Aorta (tissue), 5 donors: ENCODE results near the gene JCAD. TPM values are rescaled to one million over a fixed set of nuclear protein-coding genes. Genes with fewer than 3 reads are reported as not detected.

Source experiments
- ATAC-seq: fragments of 200-7000 bp; cut with Tn5 transposase; one replicate; pipeline ENCODE4 v1.9.1; 2022; ENCODE audit warnings: moderate library complexity; ENCODE audit not compliant: low FRiP score
- DNase-seq, 2 donors: peaks; one replicate each; pipeline ENCODE4 v3.0.0-alpha.2; 2020
- H3K27ac ChIP-seq, 2 donors: one replicate each; pipeline ENCODE4 v1.5.1; 2013; ENCODE audit warnings: low read length in 2 of 2, mild to moderate bottlenecking in 2 of 2, moderate library complexity in 2 of 2, control low read depth in 1 of 2, inconsistent platforms in 1 of 2, low read depth in 1 of 2
- H3K27me3 ChIP-seq, 2 donors: one replicate each; pipeline ENCODE4 v1.6.1; 2013; ENCODE audit warnings: control low read depth in 1 of 2, low read length in 1 of 2, mild to moderate bottlenecking in 1 of 2, moderate library complexity in 1 of 2; ENCODE audit not compliant: insufficient read depth in 2 of 2, control insufficient read depth in 1 of 2
- H3K36me3 ChIP-seq, 2 donors: one replicate each; pipeline ENCODE4 v1.6.1; 2013; ENCODE audit warnings: control low read depth in 1 of 2, low read length in 1 of 2, mild to moderate bottlenecking in 1 of 2; ENCODE audit not compliant: insufficient read depth in 2 of 2, control insufficient read depth in 1 of 2
- H3K4me1 ChIP-seq, 2 donors: one replicate each; pipeline ENCODE4 v1.6.1; 2013; ENCODE audit warnings: low read length in 2 of 2, control low read depth in 1 of 2, mild to moderate bottlenecking in 1 of 2, moderate library complexity in 1 of 2; ENCODE audit not compliant: insufficient read depth in 2 of 2, control insufficient read depth in 1 of 2
- H3K4me3 ChIP-seq, 2 donors: one replicate each; pipeline ENCODE4 v1.5.1; 2013; ENCODE audit warnings: low read length in 2 of 2, control low read depth in 1 of 2, mild to moderate bottlenecking in 1 of 2
- H3K9me3 ChIP-seq: one replicate; pipeline ENCODE4 v1.6.1; 2013; ENCODE audit warnings: mild to moderate bottlenecking, low read length; ENCODE audit not compliant: control insufficient read depth
- WGBS, 2 donors: extraction: QIAGEN DNeasy Blood & Tissue Kit; methylation state at CpG; one replicate each; pipeline ENCODE4 v1.1.7; 2013; 5-methylcytosine and 5-hydroxymethylcytosine counted together
- intact Hi-C, 2 donors: fragments of 100-400 bp; cut with DNase I; formaldehyde crosslinking; loops; one replicate each; pipeline versions ENCODE4 v1.14.2 to v1.15.0; 2022
- polyA plus RNA-seq, 2 donors: library from polyadenylated mRNA; stranded (reverse); fragments of 200-250 nt; gene quantifications; one replicate each; pipeline ENCODE4 v1.2.3, GENCODE V29; 2013
- total RNA-seq, 2 donors: library from RNA; stranded (reverse); fragmentation: NEBNext Ultra II Directional; extraction: Animal tissue kit (Norgen Biotek cat#: 25700); gene quantifications; one replicate each; pipeline ENCODE4 v1.2.1, GENCODE V29; 2021
- donor health status: healthy with polysubstance abuse.
- donor health status: Bipolar disorder and iron deficiency.
- donor health status: DM: no; HTN: no; CAD: no.
- donor health status: DM: no; HTN: no; CAD: no.
- donor health status: DM: yes; HTN: yes; CAD: no.

The JCAD gene
- total and polyA plus RNA-seq, 4 donors, result 13.6 to 82.4 (median 50.2) TPM

DNA sequence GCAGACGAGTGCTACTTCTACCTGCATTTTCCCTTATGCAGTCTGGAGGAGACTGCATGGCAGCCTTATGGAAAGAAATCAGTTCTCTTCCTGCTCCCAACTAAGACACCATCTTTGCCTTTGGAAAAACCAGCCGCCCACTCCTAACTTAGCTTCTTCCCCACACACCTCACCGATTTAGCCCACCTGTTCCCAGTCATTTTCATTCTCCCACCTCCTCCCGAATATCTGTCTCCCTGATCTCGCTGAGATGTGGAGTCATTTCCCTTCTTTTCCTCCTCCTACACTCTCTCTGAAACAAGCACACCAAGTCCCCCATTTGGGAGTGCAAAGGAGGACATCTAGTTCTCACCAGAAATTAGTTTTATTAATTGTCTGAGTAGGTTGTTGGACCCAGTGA, 35.2 kb upstream of the JCAD start:
- Histone ChIP-seq H3K4me1 (no peaks in the 10 kb centered on the region), H3K27ac (no peak overlapping the region), H3K4me3 (no peak overlapping the region), H3K9me3 (no peaks in the 10 kb centered on the region), H3K36me3 (no peaks in the 10 kb centered on the region), H3K27me3 (no peaks in the 10 kb centered on the region)
- 92 to 93% methylated on average over 5 of the region's 5 CpGs for WGBS, 2 donors
- ATAC-seq, result no peak
- DNase-seq, result no peak
- intact Hi-C loops, result no loop called here

DNA sequence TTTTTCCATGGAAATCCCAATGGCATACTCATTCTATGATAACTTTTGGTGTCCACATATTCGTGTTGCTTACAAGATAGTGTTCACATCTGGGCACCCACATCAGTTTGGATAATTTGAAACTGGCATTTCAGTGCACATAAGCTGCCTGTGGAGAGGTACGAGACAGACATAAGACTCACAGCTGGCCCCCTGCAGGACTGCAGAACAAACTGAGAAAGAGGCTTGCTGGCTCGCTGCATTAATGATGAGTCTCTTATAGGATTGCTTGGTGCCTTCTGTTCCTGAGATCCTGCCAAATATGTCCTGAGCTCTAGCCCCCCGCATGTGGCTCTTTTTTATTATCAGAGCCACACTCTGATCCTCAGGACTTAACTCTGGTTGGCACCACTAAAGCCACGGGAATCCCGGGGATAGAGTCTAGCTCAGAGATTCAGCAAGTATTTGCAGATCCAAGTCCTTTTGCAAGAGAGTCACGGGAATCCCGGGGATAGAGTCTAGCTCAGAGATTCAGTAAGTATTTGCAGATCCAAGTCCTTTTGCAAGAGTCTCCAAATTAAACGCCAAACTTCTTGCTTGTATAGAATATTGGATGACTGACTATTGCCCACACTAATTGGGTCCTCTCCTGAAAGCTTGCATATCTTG, 34.0 kb upstream of the JCAD start:
- no peak overlapping the region for H3K27ac ChIP-seq
- H3K9me3 ChIP-seq, result no peaks in the 10 kb centered on the region
- no peaks in the 10 kb centered on the region for H3K36me3 ChIP-seq
- no peak overlapping the region for H3K4me3 ChIP-seq
- no peaks in the 10 kb centered on the region for H3K4me1 ChIP-seq
- H3K27me3 ChIP-seq, result no peaks in the 10 kb centered on the region
- DNase-seq (no peak), ATAC-seq (no peak)
- intact Hi-C loops, result no loop called here
- WGBS, 2 donors, result 92 to 93% methylated on average over 9 of the region's 9 CpGs

DNA sequence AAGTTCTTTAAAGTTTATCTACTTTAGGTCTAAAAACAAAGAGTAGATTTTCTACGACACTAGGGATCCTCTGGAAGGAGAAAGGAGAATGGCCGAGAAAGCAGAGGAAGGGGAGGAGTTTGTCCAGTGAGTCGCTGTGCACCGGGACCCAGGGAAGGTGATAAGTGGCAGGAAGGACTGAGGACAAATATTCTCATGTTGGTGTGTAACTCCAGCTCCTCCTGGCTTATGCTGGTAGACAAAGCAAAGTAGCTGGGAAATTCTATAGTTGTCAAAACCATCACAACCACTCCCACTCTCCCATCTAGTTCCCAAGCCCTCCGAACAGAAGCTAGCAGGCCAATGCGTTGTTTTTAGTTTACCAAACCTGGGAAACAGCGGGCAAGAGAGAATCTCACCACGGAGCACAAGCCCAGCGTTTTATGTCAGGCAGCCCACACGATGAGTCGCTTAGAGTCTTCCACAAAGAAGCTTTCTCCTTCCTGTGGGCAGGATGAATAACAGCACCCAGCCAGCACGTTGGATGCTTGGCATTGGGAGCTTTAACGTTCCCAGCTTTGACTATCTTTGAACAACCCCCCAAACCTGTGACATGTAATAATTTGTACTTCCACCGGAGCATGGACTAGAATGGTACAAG, 32.9 kb upstream of the JCAD start:
- WGBS, 2 donors, result 76 to 80% methylated on average over 14 of the region's 14 CpGs
- intact Hi-C loops, result no loop called here
- no peaks in the 10 kb centered on the region for H3K4me1 ChIP-seq
- no peaks in the 10 kb centered on the region for H3K27me3 ChIP-seq
- no peak for ATAC-seq
- H3K27ac ChIP-seq, result no peak overlapping the region
- H3K36me3 ChIP-seq, result no peaks in the 10 kb centered on the region
- no peak overlapping the region for H3K4me3 ChIP-seq
- H3K9me3 ChIP-seq, result no peaks in the 10 kb centered on the region
- DNase-seq, result no peak

DNA sequence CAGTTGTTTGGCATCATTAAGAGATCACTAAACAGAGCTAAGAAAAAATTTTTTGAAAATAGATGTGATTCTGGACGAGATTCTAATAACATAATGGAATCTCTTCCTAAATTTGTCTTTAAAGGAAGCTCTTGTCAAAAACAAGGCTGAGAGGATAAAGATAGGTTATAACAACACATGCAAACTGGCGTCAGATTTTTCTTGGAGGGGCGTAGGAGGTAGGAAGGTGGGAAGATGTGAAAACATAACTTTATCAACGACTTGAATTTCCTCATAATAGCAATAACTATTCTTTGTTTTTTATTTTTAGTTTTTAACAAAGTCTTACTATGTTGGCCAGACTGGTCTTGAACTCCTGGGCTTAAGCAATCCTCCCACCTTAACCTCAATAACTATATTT, 31.8 kb upstream of the JCAD start:
- no peak overlapping the region for H3K4me3 ChIP-seq
- no peak for DNase-seq
- H3K9me3 ChIP-seq, result no peaks in the 10 kb centered on the region
- H3K27me3 ChIP-seq, result no peaks in the 10 kb centered on the region
- no peaks in the 10 kb centered on the region for H3K36me3 ChIP-seq
- H3K27ac ChIP-seq, result no peak overlapping the region
- intact Hi-C loops, result no loop called here
- no peak for ATAC-seq
- H3K4me1 ChIP-seq, result no peaks in the 10 kb centered on the region
- 61 to 67% methylated on average over 4 of the region's 4 CpGs for WGBS, 2 donors

DNA sequence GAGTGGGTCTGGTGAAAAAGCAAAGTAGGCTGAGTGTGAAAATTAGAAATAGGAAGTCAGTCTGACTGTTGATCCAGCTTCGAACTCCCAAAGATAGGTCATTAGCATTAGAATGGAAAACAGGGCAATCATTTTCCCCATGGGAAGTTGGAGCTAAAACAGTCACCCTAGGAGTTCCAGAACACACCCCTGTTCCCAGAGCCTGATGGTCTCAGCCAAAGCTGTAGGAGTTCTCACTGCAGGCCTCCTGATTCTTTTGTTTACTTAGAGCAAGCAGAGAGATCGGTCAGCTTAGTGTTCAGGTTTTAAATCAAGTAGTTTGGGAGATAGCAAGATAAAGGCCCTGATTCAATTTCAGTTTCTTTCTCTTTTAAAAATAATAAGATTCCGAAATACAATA, 28.8 kb upstream of the JCAD start:
- H3K4me3 ChIP-seq, result no peak overlapping the region
- no peak overlapping the region for H3K27ac ChIP-seq
- peak; percentile 54 for ATAC-seq
- intact Hi-C loops, result no loop called here
- no peaks in the 10 kb centered on the region for H3K4me1 ChIP-seq
- H3K36me3 ChIP-seq, result no peaks in the 10 kb centered on the region
- DNase-seq, result no peak
- no peaks in the 10 kb centered on the region for H3K27me3 ChIP-seq
- no peaks in the 10 kb centered on the region for H3K9me3 ChIP-seq
- WGBS, 2 donors, result 53 to 69% methylated on average over 3 of the region's 3 CpGs

DNA sequence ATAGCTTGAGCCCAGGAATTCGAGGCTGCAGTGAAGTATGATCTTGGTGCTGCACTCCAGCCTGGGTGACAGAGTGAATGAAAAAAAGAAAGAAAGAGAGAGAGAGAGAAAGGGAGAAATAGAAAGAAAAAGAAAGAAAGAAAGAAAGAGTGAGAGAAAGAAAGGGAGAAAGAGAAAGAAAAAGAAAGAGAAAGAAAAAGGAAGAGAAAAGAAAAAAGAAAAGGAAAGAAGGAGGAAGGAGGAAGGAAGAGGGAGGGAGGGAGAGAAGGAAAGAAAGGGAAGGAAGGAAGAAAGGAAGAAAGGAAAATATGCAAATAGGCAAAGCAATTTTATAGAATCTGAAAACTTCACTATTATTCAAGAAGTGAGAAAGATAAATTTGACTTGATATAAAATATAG, 24.5 kb upstream of the JCAD start:
- Histone ChIP-seq H3K27me3 (no peaks in the 10 kb centered on the region), H3K27ac (no peak overlapping the region), H3K9me3 (no peaks in the 10 kb centered on the region), H3K36me3 (no peaks in the 10 kb centered on the region), H3K4me1 (no peaks in the 10 kb centered on the region), H3K4me3 (no peak overlapping the region)
- DNase-seq (no peak), ATAC-seq (no peak)
- 91 to 93% methylated on average over 1 of the region's 1 CpG for WGBS, 2 donors
- intact Hi-C loops, result no loop called here

DNA sequence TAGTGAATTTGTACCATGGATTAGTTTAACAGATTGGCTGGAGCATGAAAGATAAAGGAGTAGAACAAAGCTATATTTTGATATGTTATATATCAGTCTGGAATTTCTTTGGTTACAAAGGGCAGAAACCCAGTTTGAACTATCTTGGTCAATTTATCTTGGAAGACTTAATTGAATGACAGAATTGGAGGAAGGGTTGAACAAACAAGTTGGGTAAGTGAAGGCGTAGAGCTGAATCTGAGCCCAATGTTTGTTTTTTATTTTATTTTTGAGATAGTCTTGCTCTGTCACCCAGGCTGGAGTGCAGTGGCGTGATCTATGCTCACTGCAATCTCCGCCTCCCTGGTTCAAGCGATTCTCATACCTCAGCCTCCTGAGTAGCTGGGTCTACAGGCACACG, 21.8 kb upstream of the JCAD start:
- no peaks in the 10 kb centered on the region for H3K36me3 ChIP-seq
- H3K4me3 ChIP-seq, result no peak overlapping the region
- intact Hi-C loops, result no loop called here
- no peak overlapping the region for H3K27ac ChIP-seq
- no peak for DNase-seq
- no peaks in the 10 kb centered on the region for H3K9me3 ChIP-seq
- WGBS, 2 donors, result 97 to 98% methylated on average over 5 of the region's 5 CpGs
- no peaks in the 10 kb centered on the region for H3K27me3 ChIP-seq
- H3K4me1 ChIP-seq, result no peaks in the 10 kb centered on the region
- no peak for ATAC-seq

DNA sequence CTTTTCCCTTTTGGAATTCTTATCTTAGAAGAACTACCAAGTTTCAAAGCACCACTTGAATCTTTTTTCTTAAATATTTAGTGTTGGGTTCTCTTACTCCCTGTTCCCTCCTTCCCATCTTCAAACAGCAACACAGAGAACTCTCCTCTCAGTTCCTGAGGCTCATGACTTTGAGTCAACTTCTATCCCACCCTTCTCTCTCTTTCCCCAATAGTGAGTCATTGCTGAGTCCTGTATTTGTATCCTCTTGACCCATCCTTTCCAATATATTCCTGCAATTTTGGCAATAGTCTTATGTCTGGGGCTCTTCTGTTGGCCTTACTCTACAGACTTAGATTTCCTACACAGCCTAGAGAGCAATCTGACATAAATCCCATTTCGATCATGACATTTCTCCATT, 20.8 kb upstream of the JCAD start:
- intact Hi-C loops, result no loop called here
- H3K4me3 ChIP-seq, result no peak overlapping the region
- DNase-seq (no peak), ATAC-seq (no peak)
- 98 to 100% methylated on average over 1 of the region's 1 CpG for WGBS, 2 donors
- no peaks in the 10 kb centered on the region for H3K36me3 ChIP-seq
- H3K27ac ChIP-seq, result no peak overlapping the region
- H3K4me1 ChIP-seq, result no peaks in the 10 kb centered on the region
- H3K27me3 ChIP-seq, result no peaks in the 10 kb centered on the region
- no peaks in the 10 kb centered on the region for H3K9me3 ChIP-seq

DNA sequence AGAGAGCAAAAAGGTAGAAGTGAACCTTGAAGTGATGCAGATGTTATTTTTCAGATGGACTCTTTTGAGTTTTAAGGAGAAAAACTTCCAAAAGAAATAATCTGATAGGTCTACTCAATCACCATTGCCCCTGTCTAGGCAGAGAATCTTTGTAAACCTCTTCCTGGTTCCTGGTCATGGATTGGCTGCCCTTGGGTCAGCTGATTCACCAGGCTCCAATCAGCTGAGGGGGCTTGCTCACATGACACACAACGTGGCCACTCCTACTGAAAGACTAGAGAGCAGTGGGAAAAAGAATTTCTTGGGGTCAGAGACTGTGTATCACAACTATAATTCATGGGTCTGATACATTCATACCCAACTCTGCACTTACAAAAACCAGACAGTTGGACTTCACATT, 20.0 kb upstream of the JCAD start:
- WGBS, 2 donors, result 80 to 82% methylated on average over 1 of the region's 1 CpG
- Histone ChIP-seq H3K27ac (no peak overlapping the region), H3K4me1 (no peaks in the 10 kb centered on the region), H3K4me3 (no peak overlapping the region), H3K36me3 (no peaks in the 10 kb centered on the region), H3K9me3 (no peaks in the 10 kb centered on the region), H3K27me3 (no peaks in the 10 kb centered on the region)
- DNase-seq, result no peak
- ATAC-seq, result no peak
- intact Hi-C loops, result no loop called here
